Neural progenitor cell (in vitro differentiated cells): ENCODE data around the gene ASTN2.

Experiments
- CTCF ChIP-seq: fragments of 200-600 bp; sonication (generic); IDR thresholded peaks from 2 replicates; pipeline ENCODE4 v1.5.1; 2017; ENCODE audit warnings: antibody characterized with exemption, mild to moderate bottlenecking
- EZH2phosphoT487 ChIP-seq: fragments of 200-600 bp; sonication (generic); IDR thresholded peaks from 2 replicates; pipeline ENCODE4 v1.6.1; 2017; ENCODE audit warnings: antibody characterized with exemption

- no peak for TF ChIP-seq CTCF
- TF ChIP-seq EZH2phosphoT487, result no peak
Measured at GRCh38 chr9:117017414-117017985, 397.4 kb downstream of the ASTN2 start.
